ENCODE results near the gene TLCD3B. TPM values are rescaled to one million over a fixed set of nuclear protein-coding genes. Genes with fewer than 3 reads are reported as not detected.
A peak's percentile ranks its signal among the peaks of the same experiment; 100 is the strongest.

The TLCD3B gene, protein sequence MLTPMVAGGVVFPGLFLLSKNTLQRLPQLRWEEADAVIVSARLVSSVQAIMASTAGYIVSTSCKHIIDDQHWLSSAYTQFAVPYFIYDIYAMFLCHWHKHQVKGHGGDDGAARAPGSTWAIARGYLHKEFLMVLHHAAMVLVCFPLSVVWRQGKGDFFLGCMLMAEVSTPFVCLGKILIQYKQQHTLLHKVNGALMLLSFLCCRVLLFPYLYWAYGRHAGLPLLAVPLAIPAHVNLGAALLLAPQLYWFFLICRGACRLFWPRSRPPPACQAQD
- total RNA-seq (0.21 and 0.36 TPM in 2 replicates), polyA plus RNA-seq (not detected in 2 replicates)

DNA sequence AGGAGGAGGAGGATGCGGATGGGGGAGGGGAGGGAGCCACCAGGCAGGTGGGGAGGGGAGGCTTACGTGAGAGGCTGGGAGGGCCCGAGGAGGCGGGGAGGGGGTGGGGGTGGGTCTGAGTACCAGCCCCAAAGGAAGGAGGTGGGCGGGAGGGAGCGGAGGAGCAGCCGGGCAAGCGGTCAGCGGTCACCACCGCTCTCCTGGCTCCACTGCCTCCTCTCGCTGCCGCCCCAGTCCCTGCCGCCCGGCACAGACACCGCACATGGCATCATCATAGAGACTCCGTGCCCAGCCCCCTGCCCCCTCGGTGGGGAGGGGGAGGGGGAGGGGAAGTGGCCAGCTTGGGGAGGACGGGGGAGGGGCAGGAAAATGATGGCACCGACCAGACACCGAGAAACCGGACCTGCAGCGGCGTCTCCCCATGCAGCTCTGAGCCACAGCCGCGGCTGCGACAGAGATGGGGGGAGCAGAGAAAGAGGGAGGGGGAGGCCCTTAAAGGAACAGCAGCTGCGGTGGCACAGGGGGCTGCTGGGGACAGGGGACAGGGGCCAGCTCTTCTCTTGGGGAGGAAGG, at the start of gene TLCD3B:
TLCD3B (minus strand) TSS at position 431 of the 573 bp plus-strand sequence. CDS start 744 bp downstream, outside the sequence.
- H3K27me3 ChIP-seq = peaks cover 44% of the 10 kb centered on the region
- no peaks in the 10 kb centered on the region for H3K4me1 ChIP-seq (ENCODE audit: low read depth)
- H3K36me3 ChIP-seq = no peaks in the 10 kb centered on the region
- H3K27ac ChIP-seq = no peak within 1 kb of the TSS
- H3K4me3 ChIP-seq = peak within 1 kb of the TSS; percentile 15
- TF ChIP-seq, protein P1, sequence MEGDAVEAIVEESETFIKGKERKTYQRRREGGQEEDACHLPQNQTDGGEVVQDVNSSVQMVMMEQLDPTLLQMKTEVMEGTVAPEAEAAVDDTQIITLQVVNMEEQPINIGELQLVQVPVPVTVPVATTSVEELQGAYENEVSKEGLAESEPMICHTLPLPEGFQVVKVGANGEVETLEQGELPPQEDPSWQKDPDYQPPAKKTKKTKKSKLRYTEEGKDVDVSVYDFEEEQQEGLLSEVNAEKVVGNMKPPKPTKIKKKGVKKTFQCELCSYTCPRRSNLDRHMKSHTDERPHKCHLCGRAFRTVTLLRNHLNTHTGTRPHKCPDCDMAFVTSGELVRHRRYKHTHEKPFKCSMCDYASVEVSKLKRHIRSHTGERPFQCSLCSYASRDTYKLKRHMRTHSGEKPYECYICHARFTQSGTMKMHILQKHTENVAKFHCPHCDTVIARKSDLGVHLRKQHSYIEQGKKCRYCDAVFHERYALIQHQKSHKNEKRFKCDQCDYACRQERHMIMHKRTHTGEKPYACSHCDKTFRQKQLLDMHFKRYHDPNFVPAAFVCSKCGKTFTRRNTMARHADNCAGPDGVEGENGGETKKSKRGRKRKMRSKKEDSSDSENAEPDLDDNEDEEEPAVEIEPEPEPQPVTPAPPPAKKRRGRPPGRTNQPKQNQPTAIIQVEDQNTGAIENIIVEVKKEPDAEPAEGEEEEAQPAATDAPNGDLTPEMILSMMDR (IDR thresholded peaks at IDR 0.05; ENCODE audit: low read depth, low read length) = no peak
- DNase-seq (ENCODE audit: low read depth in 1 of 2, low spot score in 1 of 2) = no peak
- no peaks in the 10 kb centered on the region for H3K9me3 ChIP-seq (ENCODE audit: low read depth)

DNA sequence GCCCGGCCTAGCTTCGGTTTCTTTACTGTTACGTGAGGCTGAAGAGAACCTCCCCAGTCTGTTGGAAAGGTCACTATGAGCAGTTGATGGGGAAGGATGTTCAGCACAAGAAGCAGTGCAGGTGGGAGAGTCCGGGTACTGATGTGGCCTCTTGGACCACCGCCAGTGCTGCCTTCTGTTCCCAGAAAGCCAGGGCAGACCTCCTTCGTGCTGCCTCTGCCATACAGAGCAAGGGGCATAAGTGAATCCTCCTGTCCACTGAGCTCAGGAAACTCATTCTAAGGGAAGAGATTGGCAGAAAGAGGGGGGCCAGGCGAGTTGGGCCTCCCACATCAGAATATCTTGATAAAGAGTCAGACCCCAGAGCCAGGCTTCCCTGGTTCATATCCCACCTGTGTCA, 48.4 kb upstream of the TLCD3B start:
- Histone ChIP-seq H3K4me3 (no peak overlapping the region), H3K9me3 (ENCODE audit: low read depth) (no peaks in the 10 kb centered on the region), H3K4me1 (ENCODE audit: low read depth) (peaks cover 6% of the 10 kb centered on the region), H3K27me3 (no peaks in the 10 kb centered on the region), H3K36me3 (peaks cover 24% of the 10 kb centered on the region), H3K27ac (no peak overlapping the region)
- DNase-seq (ENCODE audit: low read depth in 1 of 2, low spot score in 1 of 2) = no peak
- TF ChIP-seq, protein P1 (IDR thresholded peaks at IDR 0.05; ENCODE audit: low read depth, low read length) = no peak

DNA sequence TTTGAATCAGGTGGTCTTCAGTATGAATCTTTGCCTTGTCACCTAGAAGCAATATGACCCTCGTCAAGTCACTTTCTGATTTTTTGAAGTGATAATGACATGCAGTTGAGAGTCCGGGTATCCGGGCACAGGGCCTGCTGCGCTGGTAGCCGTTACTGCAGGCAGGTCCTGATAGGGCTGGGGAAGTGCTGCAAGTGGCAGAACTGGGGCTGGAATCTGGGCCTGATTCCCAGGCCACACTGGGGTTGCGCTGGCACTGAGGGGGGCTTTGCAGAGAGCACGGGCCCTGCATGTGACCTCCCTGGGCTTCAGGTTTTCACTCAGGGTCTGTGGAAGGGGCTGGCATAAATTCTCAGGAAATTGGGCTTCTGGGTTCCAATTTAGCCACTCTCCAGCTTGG, 47.7 kb upstream of the TLCD3B start:
- H3K4me1 ChIP-seq (ENCODE audit: low read depth) = peaks cover 6% of the 10 kb centered on the region
- peaks cover 22% of the 10 kb centered on the region for H3K36me3 ChIP-seq
- no peaks in the 10 kb centered on the region for H3K27me3 ChIP-seq
- H3K4me3 ChIP-seq = no peak overlapping the region
- H3K27ac ChIP-seq = no peak overlapping the region
- no peaks in the 10 kb centered on the region for H3K9me3 ChIP-seq (ENCODE audit: low read depth)
- DNase-seq (ENCODE audit: low read depth in 1 of 2, low spot score in 1 of 2) = no peak
- TF ChIP-seq, protein P1 (IDR thresholded peaks at IDR 0.05; ENCODE audit: low read depth, low read length) = no peak

DNA sequence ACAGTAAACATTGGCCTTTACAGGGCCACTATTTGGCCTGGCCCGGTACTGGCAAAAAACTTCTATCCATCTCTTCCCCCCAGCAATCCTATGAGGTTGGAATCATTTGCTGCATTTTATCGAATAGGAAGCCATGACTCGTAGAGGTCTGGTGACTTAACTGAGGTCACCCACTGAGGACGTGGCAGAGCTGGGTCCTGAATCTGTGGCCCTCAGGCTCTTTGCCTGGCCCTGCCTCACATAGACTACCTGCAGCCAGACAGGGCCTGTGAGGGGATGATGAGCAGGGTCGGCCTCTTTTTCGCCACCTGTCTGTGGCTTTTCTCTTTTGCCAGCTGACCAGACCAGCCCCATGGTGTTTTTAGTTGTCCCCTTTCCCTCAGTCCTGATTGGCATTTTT, 46.6 kb upstream of the TLCD3B start:
- Histone ChIP-seq H3K27me3 (no peaks in the 10 kb centered on the region), H3K4me1 (ENCODE audit: low read depth) (peaks cover 6% of the 10 kb centered on the region), H3K4me3 (no peak overlapping the region), H3K36me3 (peaks cover 17% of the 10 kb centered on the region), H3K9me3 (ENCODE audit: low read depth) (no peaks in the 10 kb centered on the region), H3K27ac (no peak overlapping the region)
- TF ChIP-seq, protein P1 (IDR thresholded peaks at IDR 0.05; ENCODE audit: low read depth, low read length) = no peak
- no peak for DNase-seq (ENCODE audit: low read depth in 1 of 2, low spot score in 1 of 2)

DNA sequence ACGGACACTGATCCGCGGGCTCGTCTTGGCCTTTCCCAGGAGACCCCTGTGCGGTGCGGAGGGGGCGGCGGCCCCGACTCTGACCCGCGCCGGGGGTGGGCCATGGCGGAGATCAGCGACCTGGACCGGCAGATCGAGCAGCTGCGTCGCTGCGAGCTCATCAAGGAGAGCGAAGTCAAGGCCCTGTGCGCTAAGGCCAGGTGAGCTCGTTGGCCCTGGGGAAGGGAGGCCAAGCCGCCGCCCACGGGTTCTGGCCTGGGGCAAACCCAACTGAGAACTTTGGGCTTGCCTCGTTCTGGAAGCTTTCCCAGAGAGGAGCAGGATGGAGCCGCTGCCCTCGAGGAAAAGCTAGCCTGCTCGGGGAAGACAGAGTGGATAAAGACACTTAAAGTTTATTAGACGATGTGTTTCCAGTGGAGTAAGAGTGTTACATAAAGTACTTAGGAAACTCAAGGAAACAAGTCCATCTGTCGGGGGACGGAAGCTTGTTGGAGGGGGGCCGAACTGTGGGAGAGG, 45.3 kb upstream of the TLCD3B start:
- H3K36me3 ChIP-seq = peaks cover 24% of the 10 kb centered on the region
- peak overlapping the region; percentile 98 for H3K4me3 ChIP-seq
- peak overlapping the region; percentile 79 for H3K27ac ChIP-seq
- H3K9me3 ChIP-seq (ENCODE audit: low read depth) = no peaks in the 10 kb centered on the region
- H3K4me1 ChIP-seq (ENCODE audit: low read depth) = peaks cover 6% of the 10 kb centered on the region
- no peaks in the 10 kb centered on the region for H3K27me3 ChIP-seq
- TF ChIP-seq, protein P1 (IDR thresholded peaks at IDR 0.05; ENCODE audit: low read depth, low read length) = no peak
- peak in 1 of 2 donors; percentile 23 for DNase-seq (ENCODE audit: low read depth in 1 of 2, low spot score in 1 of 2)

Data from cardiac muscle cell (in vitro differentiated cells and primary cell).